ENCODE results near the gene CMTM8. TPM values are rescaled to one million over a fixed set of nuclear protein-coding genes. Genes with fewer than 3 reads are reported as not detected.
A peak's percentile ranks its signal among the peaks of the same experiment; 100 is the strongest.

Gene CMTM8
- total and polyA plus RNA-seq, 10 of the 15 experiments (the other 5 are each of a cell fraction or from before 2014, with no cell fraction given), result 0.11 to 0.23 TPM; not detected in 8

GRCh38 chr3:32353351-32353750 lies 114.9 kb downstream of the CMTM8 start (continued):
- TF ChIP-seq STAT3 (IDR thresholded peaks at IDR 0.05; ENCODE audit: low read depth, low read length), result no peak

- SMC1A ChIA-PET (ENCODE audit: uncharacterized antibody, unreplicated experiment), result no interaction called here
- no peak for ATAC-seq
- H2AFZ ChIP-seq (ENCODE audit: control insufficient read depth, low read depth, low read length), result no peak overlapping the region
- 29% methylated on average over 8 of the region's 8 CpGs for WGBS (ENCODE audit: insufficient coverage, insufficient replicate concordance, low lambda C conversion rate, missing lambda C conversion rate)
- H3K27ac ChIP-seq (ENCODE audit: control insufficient read depth, insufficient read depth), result no peak overlapping the region
- in situ Hi-C loops (cut with MboI), result no loop called here
- FAIRE-seq, result no peak
- H3K4me2 ChIP-seq (ENCODE audit: control insufficient read depth, insufficient read depth), result no peak overlapping the region
- H3K79me2 ChIP-seq (ENCODE audit: control insufficient read depth, insufficient read depth, low read length), result no peaks in the 10 kb centered on the region
- no peak for DNase-seq (ENCODE audit: low read depth, low spot score)
- no peak overlapping the region for H3K4me3 ChIP-seq
- no peaks in the 10 kb centered on the region for H3K36me3 ChIP-seq (ENCODE audit: control insufficient read depth in 2 of 2, insufficient read depth in 2 of 2, low read length in 1 of 2)
- CTCF ChIA-PET, result no interaction called here
- no peaks in the 10 kb centered on the region for H4K20me1 ChIP-seq (ENCODE audit: control insufficient read depth, insufficient read depth)
- POLR2A ChIA-PET, result interaction anchor here (0.6 kb wide), 1 partner anchor 12 kb away, joined by 3 read pairs; no protein-coding TSS in a partner anchor
- H3K4me1 ChIP-seq (ENCODE audit: control insufficient read depth, insufficient read depth, low read length), result no peaks in the 10 kb centered on the region
- H3K27me3 ChIP-seq (replicated peaks in 1 of 2; ENCODE audit: control insufficient read depth in 2 of 2, insufficient read depth in 2 of 2, low read length in 1 of 2), result peaks cover 0 to 7% of the 10 kb centered on the region in 2 experiments; a peak in 1 of 4 replicates
- no peaks in the 10 kb centered on the region for H3K9me3 ChIP-seq (replicated peaks; ENCODE audit: control insufficient read depth, insufficient read depth, low read length)
- TF ChIP-seq SIX5 (IDR thresholded peaks at IDR 0.05; ENCODE audit: low read depth, low read length, severe bottlenecking), result no peak
- no peak overlapping the region for H3K9ac ChIP-seq (ENCODE audit: control insufficient read depth, insufficient read depth, low read length)
- intact Hi-C loops (cut with micrococcal nuclease; ENCODE audit: unreplicated experiment), result no loop called here
- RAD21 ChIA-PET (ENCODE audit: unreplicated experiment), result no interaction called here
- BruUV-seq (replicated peaks), result no TSS peak
These were observed 115.9 kb downstream of the CMTM8 start for GRCh38 chr3:32354362-32354778.

GRCh38 chr3:32355751-32356291 lies 117.3 kb downstream of the CMTM8 start:
- 30% methylated on average over 8 of the region's 8 CpGs for WGBS (ENCODE audit: insufficient coverage, insufficient replicate concordance, low lambda C conversion rate, missing lambda C conversion rate)
- ATAC-seq (no peak), DNase-seq (ENCODE audit: low read depth, low spot score) (no peak), FAIRE-seq (peak; percentile 27)
- no peak overlapping the region for H3K27ac ChIP-seq (ENCODE audit: control insufficient read depth, insufficient read depth)
- no peaks in the 10 kb centered on the region for H3K79me2 ChIP-seq (ENCODE audit: control insufficient read depth, insufficient read depth, low read length)
- SMC1A ChIA-PET (ENCODE audit: uncharacterized antibody, unreplicated experiment), result no interaction called here
- in situ Hi-C loops (cut with MboI), result no loop called here
- H3K4me2 ChIP-seq (ENCODE audit: control insufficient read depth, insufficient read depth), result no peak overlapping the region
- H3K4me1 ChIP-seq (ENCODE audit: control insufficient read depth, insufficient read depth, low read length), result no peaks in the 10 kb centered on the region
- intact Hi-C loops (cut with micrococcal nuclease; ENCODE audit: unreplicated experiment), result no loop called here
- H3K9ac ChIP-seq (ENCODE audit: control insufficient read depth, insufficient read depth, low read length), result no peak overlapping the region
- CTCF ChIA-PET, result interaction anchor here (0.9 kb wide), 1 partner anchor 14 kb away, joined by 3 read pairs; no protein-coding TSS in a partner anchor
- peaks cover 0 to 7% of the 10 kb centered on the region in 2 experiments; a peak in 1 of 4 replicates for H3K27me3 ChIP-seq (replicated peaks in 1 of 2; ENCODE audit: control insufficient read depth in 2 of 2, insufficient read depth in 2 of 2, low read length in 1 of 2)
- POLR2A ChIA-PET, result no interaction called here
- RAD21 ChIA-PET (ENCODE audit: unreplicated experiment), result no interaction called here
- no peak overlapping the region for H3K4me3 ChIP-seq
- no peak overlapping the region for H2AFZ ChIP-seq (ENCODE audit: control insufficient read depth, low read depth, low read length)
- no peaks in the 10 kb centered on the region for H3K36me3 ChIP-seq (ENCODE audit: control insufficient read depth in 2 of 2, insufficient read depth in 2 of 2, low read length in 1 of 2)
- BruUV-seq (replicated peaks), result no TSS peak
- H4K20me1 ChIP-seq (ENCODE audit: control insufficient read depth, insufficient read depth), result no peaks in the 10 kb centered on the region
- H3K9me3 ChIP-seq (replicated peaks; ENCODE audit: control insufficient read depth, insufficient read depth, low read length), result no peaks in the 10 kb centered on the region
- TF ChIP-seq SIX5 (IDR thresholded peaks at IDR 0.05; ENCODE audit: low read depth, low read length, severe bottlenecking) (no peak), RELA (IDR thresholded peaks at IDR 0.05; ENCODE audit: borderline replicate concordance, partially characterized antibody) (no peak), HDAC6 (IDR thresholded peaks at IDR 0.05; ENCODE audit: unreplicated experiment) (no peak), PBX3 (IDR thresholded peaks at IDR 0.05; ENCODE audit: insufficient replicate concordance, low read depth, low read length) (no peak), YY1 (IDR thresholded peaks at IDR 0.05; ENCODE audit: low read depth, low read length) (no peak), BRCA1 (IDR thresholded peaks at IDR 0.05; ENCODE audit: low read depth, low read length) (no peak), MTA3 (IDR thresholded peaks at IDR 0.05; ENCODE audit: borderline replicate concordance, low read length) (no peak), ZNF687 (IDR thresholded peaks at IDR 0.05) (no peak), SP1 (IDR thresholded peaks at IDR 0.05; ENCODE audit: low read depth, low read length) (no peak)
